Measurements from ENCODE around the gene SEPTIN12.

The SEPTIN12 gene

GRCh38 chr16:4755687-4756086, 32.5 kb downstream of the SEPTIN12 start:
- no peak for TF ChIP-seq TEAD4 (IDR thresholded peaks at IDR 0.05)
- no peak for TF ChIP-seq RAD21 (IDR thresholded peaks at IDR 0.05; ENCODE audit: low read depth)
- TF ChIP-seq, protein P1, sequence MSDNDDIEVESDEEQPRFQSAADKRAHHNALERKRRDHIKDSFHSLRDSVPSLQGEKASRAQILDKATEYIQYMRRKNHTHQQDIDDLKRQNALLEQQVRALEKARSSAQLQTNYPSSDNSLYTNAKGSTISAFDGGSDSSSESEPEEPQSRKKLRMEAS (IDR thresholded peaks at IDR 0.05): no peak
- TF ChIP-seq TCF12 (IDR thresholded peaks at IDR 0.05; ENCODE audit: low read depth): no peak

DNA sequence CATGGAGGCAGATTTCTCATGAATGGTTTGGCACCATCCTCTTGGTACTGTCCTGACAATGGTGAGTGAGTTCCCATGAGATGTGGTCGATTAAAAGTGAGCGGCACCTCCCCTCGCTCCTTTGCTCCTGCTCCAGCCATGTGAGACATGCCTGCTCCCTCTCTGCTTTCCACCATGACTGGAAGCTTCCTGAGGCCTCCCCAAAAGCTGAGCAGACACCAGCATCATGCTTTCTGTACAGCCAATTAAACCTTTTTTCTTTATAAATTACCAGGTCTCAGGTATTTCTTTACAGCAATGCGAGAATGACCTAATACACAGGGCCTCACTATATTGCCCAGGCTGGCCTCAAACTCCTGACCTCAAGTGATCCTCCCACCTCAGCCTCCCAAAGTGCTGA, 33.3 kb downstream of the SEPTIN12 start:
- TF ChIP-seq TEAD4 (IDR thresholded peaks at IDR 0.05) (no peak), RAD21 (IDR thresholded peaks at IDR 0.05; ENCODE audit: low read depth) (no peak), ZBTB7A (IDR thresholded peaks at IDR 0.05; ENCODE audit: low read depth) (no peak), CREB1 (IDR thresholded peaks at IDR 0.05; ENCODE audit: low read depth) (no peak), FOXM1 (IDR thresholded peaks at IDR 0.05; ENCODE audit: borderline replicate concordance, low read depth) (no peak), NFIC (IDR thresholded peaks at IDR 0.05) (no peak), YY1 (IDR thresholded peaks at IDR 0.05; ENCODE audit: low read depth) (no peak), EP300 (IDR thresholded peaks at IDR 0.05; ENCODE audit: borderline replicate concordance) (no peak), TCF12 (IDR thresholded peaks at IDR 0.05; ENCODE audit: low read depth) (no peak), TAF1 (IDR thresholded peaks at IDR 0.05; ENCODE audit: low read depth) (no peak)
- TF ChIP-seq, protein P1 (IDR thresholded peaks at IDR 0.05): no peak
- TF ChIP-seq, protein P2, sequence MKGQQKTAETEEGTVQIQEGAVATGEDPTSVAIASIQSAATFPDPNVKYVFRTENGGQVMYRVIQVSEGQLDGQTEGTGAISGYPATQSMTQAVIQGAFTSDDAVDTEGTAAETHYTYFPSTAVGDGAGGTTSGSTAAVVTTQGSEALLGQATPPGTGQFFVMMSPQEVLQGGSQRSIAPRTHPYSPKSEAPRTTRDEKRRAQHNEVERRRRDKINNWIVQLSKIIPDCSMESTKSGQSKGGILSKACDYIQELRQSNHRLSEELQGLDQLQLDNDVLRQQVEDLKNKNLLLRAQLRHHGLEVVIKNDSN (IDR thresholded peaks at IDR 0.05): no peak
- TF ChIP-seq, protein P3, sequence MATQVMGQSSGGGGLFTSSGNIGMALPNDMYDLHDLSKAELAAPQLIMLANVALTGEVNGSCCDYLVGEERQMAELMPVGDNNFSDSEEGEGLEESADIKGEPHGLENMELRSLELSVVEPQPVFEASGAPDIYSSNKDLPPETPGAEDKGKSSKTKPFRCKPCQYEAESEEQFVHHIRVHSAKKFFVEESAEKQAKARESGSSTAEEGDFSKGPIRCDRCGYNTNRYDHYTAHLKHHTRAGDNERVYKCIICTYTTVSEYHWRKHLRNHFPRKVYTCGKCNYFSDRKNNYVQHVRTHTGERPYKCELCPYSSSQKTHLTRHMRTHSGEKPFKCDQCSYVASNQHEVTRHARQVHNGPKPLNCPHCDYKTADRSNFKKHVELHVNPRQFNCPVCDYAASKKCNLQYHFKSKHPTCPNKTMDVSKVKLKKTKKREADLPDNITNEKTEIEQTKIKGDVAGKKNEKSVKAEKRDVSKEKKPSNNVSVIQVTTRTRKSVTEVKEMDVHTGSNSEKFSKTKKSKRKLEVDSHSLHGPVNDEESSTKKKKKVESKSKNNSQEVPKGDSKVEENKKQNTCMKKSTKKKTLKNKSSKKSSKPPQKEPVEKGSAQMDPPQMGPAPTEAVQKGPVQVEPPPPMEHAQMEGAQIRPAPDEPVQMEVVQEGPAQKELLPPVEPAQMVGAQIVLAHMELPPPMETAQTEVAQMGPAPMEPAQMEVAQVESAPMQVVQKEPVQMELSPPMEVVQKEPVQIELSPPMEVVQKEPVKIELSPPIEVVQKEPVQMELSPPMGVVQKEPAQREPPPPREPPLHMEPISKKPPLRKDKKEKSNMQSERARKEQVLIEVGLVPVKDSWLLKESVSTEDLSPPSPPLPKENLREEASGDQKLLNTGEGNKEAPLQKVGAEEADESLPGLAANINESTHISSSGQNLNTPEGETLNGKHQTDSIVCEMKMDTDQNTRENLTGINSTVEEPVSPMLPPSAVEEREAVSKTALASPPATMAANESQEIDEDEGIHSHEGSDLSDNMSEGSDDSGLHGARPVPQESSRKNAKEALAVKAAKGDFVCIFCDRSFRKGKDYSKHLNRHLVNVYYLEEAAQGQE (IDR thresholded peaks at IDR 0.05; ENCODE audit: low read depth): no peak

- TF ChIP-seq, protein P3 (IDR thresholded peaks at IDR 0.05; ENCODE audit: low read depth): no peak
- TF ChIP-seq TEAD4 (IDR thresholded peaks at IDR 0.05): no peak
- no peak for TF ChIP-seq CREB1 (IDR thresholded peaks at IDR 0.05; ENCODE audit: low read depth)
- TF ChIP-seq EGR1 (IDR thresholded peaks at IDR 0.05): no peak
- TF ChIP-seq TAF1 (IDR thresholded peaks at IDR 0.05; ENCODE audit: low read depth): no peak
- no peak for TF ChIP-seq ZBTB7A (IDR thresholded peaks at IDR 0.05; ENCODE audit: low read depth)
- TF ChIP-seq, protein P1 (IDR thresholded peaks at IDR 0.05): no peak
- no peak for TF ChIP-seq FOXM1 (IDR thresholded peaks at IDR 0.05; ENCODE audit: borderline replicate concordance, low read depth)
- TF ChIP-seq YY1 (IDR thresholded peaks at IDR 0.05; ENCODE audit: low read depth): no peak
- no peak for TF ChIP-seq RAD21 (IDR thresholded peaks at IDR 0.05; ENCODE audit: low read depth)
- no peak for TF ChIP-seq EP300 (IDR thresholded peaks at IDR 0.05; ENCODE audit: borderline replicate concordance)
- TF ChIP-seq, protein P2 (IDR thresholded peaks at IDR 0.05): no peak
- no peak for TF ChIP-seq CEBPB (IDR thresholded peaks at IDR 0.05)
- no peak for TF ChIP-seq NFIC (IDR thresholded peaks at IDR 0.05)
Observed at GRCh38 chr16:4753227-4753626, 34.9 kb downstream of the SEPTIN12 start.

GRCh38 chr16:4752351-4753100, 35.6 kb downstream of the SEPTIN12 start:
- TF ChIP-seq CEBPB (IDR thresholded peaks at IDR 0.05) (no peak), NFIC (IDR thresholded peaks at IDR 0.05) (no peak), ZBTB7A (IDR thresholded peaks at IDR 0.05; ENCODE audit: low read depth) (no peak), TEAD4 (IDR thresholded peaks at IDR 0.05) (no peak), EP300 (IDR thresholded peaks at IDR 0.05; ENCODE audit: borderline replicate concordance) (no peak), EGR1 (IDR thresholded peaks at IDR 0.05) (no peak), RAD21 (IDR thresholded peaks at IDR 0.05; ENCODE audit: low read depth) (no peak)
- TF ChIP-seq, protein P3 (IDR thresholded peaks at IDR 0.05; ENCODE audit: low read depth): no peak
- TF ChIP-seq, protein P1 (IDR thresholded peaks at IDR 0.05): no peak
